ENCODE measurements around the gene ZNF311.
"Not testable (repeated sequence)": the region's sequence is repeated elsewhere in the genome, so short reads cannot be mapped to it uniquely, and the experiment has no call there.

Gene ZNF311

DNA sequence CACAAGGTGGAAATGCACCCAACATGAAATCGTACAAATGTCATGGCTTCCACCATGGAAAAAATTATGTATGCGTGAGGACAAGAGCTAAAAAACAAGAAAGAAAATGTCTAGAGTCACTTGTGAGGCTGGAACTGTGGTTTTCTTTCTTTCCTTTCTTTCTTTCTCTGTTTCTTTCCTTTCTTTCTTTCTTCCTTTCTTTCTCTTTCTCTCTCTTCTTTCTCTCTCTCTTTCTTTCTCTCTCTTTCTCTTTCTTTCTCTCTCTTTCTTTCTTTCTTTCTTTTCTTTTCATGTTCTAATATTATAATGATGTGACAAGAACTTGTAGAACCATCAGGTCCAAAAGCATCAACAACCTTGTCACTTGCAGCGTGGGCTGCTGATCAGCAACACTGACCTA lies 28.4 kb downstream of the ZNF311 start:
- WGBS (ENCODE audit: insufficient coverage, insufficient read length), result no CpG with 5 or more reads among the region's 3 CpGs
- Histone ChIP-seq H3K36me3 (ENCODE audit: control insufficient read depth, insufficient read depth, low read length) (no peaks in the 10 kb centered on the region), H3K27ac (ENCODE audit: low read length) (no peak overlapping the region), H3K4me1 (ENCODE audit: control insufficient read depth, insufficient read depth, low read length) (0 out of 2 replicates have a peak, but pooled peaks cover 2% of the 10 kb centered on the region), H3K4me3 (ENCODE audit: low read length) (no peak overlapping the region; the same call in 1 of the 2 replicates), H3K27me3 (ENCODE audit: control insufficient read depth, insufficient read depth, low read length) (no peaks in the 10 kb centered on the region), H3K9me3 (ENCODE audit: control insufficient read depth, insufficient read depth, low read length) (no peaks in the 10 kb centered on the region)
- DNase-seq (ENCODE audit: low read depth, low spot score), result no peak

DNA sequence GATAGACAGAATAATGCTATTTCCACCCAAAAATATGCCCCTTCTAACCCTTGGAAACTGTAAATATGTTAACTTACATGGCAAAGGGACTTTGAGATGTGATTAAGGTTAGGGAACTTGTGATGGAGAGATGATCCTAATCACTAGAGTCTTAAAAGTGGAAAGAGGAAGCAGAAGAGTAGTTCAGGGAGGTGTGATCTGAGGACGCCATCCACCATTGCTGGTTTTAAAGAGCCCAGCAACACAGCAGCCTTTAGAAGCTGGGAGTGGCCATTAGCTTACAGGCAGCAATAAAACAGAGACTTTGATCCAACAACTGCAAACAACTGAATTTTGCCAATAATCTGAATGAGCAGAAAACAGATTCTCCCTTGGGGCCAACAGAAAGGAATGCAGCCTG lies 30.6 kb downstream of the ZNF311 start:
- Histone ChIP-seq H3K4me1 (ENCODE audit: control insufficient read depth, insufficient read depth, low read length) (0 out of 2 replicates have a peak, but pooled peaks cover 2% of the 10 kb centered on the region), H3K36me3 (ENCODE audit: control insufficient read depth, insufficient read depth, low read length) (no peaks in the 10 kb centered on the region), H3K27ac (ENCODE audit: low read length) (no peak overlapping the region), H3K4me3 (ENCODE audit: low read length) (no peak overlapping the region), H3K9me3 (ENCODE audit: control insufficient read depth, insufficient read depth, low read length) (no peaks in the 10 kb centered on the region), H3K27me3 (ENCODE audit: control insufficient read depth, insufficient read depth, low read length) (no peaks in the 10 kb centered on the region)
- WGBS (ENCODE audit: insufficient coverage, insufficient read length), result no CpG with 5 or more reads among the region's 1 CpG
- no peak for DNase-seq (ENCODE audit: low read depth, low spot score)

DNA sequence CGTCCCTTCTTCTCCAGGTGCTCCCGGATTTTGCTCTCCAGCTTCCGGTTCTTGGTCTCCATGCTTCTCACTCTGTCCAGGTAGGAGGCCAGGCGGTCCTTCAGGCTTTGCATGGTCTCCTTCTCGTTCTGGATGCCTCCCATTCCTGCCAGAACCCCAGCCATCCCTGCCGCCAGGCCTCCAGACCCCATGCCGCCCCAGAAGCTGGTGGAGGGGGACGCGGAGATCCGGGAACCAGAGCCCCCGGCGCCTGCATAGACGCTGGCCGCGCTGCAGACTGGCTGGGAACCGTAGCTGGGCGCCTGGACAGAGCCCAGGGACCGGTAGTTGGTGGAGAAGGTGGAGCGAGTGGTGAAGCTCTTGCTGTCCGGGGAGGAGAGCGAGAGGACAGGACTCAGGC lies 35.1 kb downstream of the ZNF311 start:
- not testable (repeated sequence) for DNase-seq (ENCODE audit: low read depth, low spot score); H3K4me1 ChIP-seq (ENCODE audit: control insufficient read depth, insufficient read depth, low read length); H3K36me3 ChIP-seq (ENCODE audit: control insufficient read depth, insufficient read depth, low read length); H3K9me3 ChIP-seq (ENCODE audit: control insufficient read depth, insufficient read depth, low read length); H3K27me3 ChIP-seq (ENCODE audit: control insufficient read depth, insufficient read depth, low read length); H3K27ac ChIP-seq (ENCODE audit: low read length); H3K4me3 ChIP-seq (ENCODE audit: low read length)
- no CpG with 5 or more reads among the region's 21 CpGs for WGBS (ENCODE audit: insufficient coverage, insufficient read length)

DNA sequence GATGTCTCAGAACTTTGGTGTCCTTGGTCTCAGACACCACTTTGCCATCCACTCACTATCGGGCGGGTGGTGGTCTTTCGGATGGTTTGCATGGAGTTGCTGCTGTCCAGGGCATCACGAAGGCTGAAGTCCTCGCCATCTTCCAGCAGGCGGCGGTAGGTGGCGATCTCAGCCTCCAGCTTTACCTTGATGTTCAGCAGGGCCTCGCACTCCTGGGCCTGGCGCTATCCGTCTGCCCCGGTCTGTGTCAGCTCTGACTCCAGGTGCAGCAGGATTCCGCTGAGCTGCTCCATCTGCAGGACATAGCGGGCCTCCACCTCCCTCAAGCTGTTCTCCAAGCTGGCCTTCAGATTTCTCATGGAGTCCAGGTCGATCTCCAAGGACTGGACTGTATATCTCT lies 36.0 kb downstream of the ZNF311 start:
- no peak overlapping the region for H3K4me3 ChIP-seq (ENCODE audit: low read length)
- no CpG with 5 or more reads among the region's 15 CpGs for WGBS (ENCODE audit: insufficient coverage, insufficient read length)
- H3K4me1 ChIP-seq (ENCODE audit: control insufficient read depth, insufficient read depth, low read length), result no peaks in the 10 kb centered on the region
- H3K36me3 ChIP-seq (ENCODE audit: control insufficient read depth, insufficient read depth, low read length), result no peaks in the 10 kb centered on the region
- H3K27me3 ChIP-seq (ENCODE audit: control insufficient read depth, insufficient read depth, low read length), result no peaks in the 10 kb centered on the region
- no peak overlapping the region for H3K27ac ChIP-seq (ENCODE audit: low read length)
- DNase-seq (ENCODE audit: low read depth, low spot score), result no peak
- no peaks in the 10 kb centered on the region; the same call in 1 of the 2 replicates for H3K9me3 ChIP-seq (ENCODE audit: control insufficient read depth, insufficient read depth, low read length)

DNA sequence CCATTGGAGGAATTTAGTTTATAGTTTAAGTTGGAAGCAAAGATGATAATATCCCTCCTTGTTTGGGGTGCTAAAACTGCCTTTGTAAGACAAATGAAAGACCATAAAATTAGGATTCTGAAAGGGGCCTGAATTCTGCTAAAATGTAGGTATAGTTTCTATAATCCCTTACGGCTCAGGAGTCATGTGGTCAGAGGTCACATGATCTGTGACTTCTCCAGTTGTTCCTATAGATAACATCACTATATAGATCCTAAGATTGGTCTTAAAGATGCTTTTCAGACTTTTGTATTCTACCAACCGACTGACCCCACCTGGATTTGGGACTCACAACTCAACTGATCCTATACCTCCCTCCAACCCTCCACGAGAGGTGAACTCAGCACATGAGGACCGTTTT lies 36.6 kb downstream of the ZNF311 start:
- no CpG with 5 or more reads among the region's 4 CpGs for WGBS (ENCODE audit: insufficient coverage, insufficient read length)
- Histone ChIP-seq H3K4me1 (ENCODE audit: control insufficient read depth, insufficient read depth, low read length) (no peaks in the 10 kb centered on the region), H3K36me3 (ENCODE audit: control insufficient read depth, insufficient read depth, low read length) (no peaks in the 10 kb centered on the region), H3K9me3 (ENCODE audit: control insufficient read depth, insufficient read depth, low read length) (no peaks in the 10 kb centered on the region; the same call in 1 of the 2 replicates), H3K27me3 (ENCODE audit: control insufficient read depth, insufficient read depth, low read length) (no peaks in the 10 kb centered on the region), H3K4me3 (ENCODE audit: low read length) (no peak overlapping the region), H3K27ac (ENCODE audit: low read length) (no peak overlapping the region)
- no peak for DNase-seq (ENCODE audit: low read depth, low spot score)

DNA sequence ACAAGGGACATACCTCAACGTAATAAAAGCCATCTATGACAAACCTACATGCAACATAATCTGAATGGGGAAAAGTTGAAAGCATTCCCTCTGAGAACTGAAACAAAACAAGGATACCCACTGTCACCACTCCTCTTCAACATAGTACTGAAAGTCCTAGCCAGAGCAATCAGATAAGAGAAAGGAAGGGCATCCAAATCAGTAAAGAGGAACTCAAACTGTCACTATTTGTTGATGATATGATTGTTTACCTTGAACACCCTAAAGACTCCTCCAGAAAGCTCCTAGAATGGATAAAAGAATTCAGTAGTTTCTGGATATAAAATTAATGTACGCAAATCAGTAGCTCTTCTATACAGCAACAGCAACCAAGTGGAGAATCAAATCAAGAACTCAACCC lies 39.4 kb downstream of the ZNF311 start:
- Histone ChIP-seq H3K4me1 (ENCODE audit: control insufficient read depth, insufficient read depth, low read length) (no peaks in the 10 kb centered on the region), H3K27me3 (ENCODE audit: control insufficient read depth, insufficient read depth, low read length) (no peaks in the 10 kb centered on the region), H3K9me3 (ENCODE audit: control insufficient read depth, insufficient read depth, low read length) (no peaks in the 10 kb centered on the region; the same call in 1 of the 2 replicates), H3K27ac (ENCODE audit: low read length) (no peak overlapping the region), H3K4me3 (ENCODE audit: low read length) (no peak overlapping the region), H3K36me3 (ENCODE audit: control insufficient read depth, insufficient read depth, low read length) (no peaks in the 10 kb centered on the region)
- DNase-seq (ENCODE audit: low read depth, low spot score), result no peak
- no CpG with 5 or more reads among the region's 2 CpGs for WGBS (ENCODE audit: insufficient coverage, insufficient read length)

DNA sequence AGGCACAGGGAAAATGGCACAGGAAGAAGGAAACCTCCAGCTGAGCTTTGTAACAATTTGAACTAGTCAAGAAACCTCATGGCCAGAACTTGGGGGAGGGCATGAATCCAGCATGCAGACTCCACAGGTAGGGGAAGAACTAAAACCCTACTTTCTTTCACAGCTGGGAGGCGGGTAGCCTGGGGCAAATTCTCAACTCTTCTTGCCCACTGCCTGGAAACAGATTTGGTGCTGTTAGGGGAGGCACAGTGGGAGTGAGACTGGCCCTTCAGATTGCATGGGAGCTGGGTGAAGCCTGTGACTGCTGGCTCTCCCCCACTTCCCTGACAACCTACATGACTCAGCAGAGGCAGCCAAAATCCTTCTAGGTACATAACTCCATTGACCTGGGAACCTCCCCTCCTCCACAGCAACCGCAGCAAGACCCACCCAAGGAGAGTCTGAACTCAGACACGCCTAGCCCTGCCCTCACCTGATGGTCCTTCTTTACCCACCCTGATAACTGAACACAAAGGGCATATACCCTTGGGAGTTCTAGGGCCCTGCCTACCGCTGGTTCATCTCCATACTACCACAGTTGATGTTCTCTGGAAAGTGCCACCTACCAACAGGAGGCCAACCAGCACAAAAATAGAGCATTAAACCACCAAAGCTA lies 44.1 kb downstream of the ZNF311 start:
- no peak for DNase-seq (ENCODE audit: low read depth, low spot score)
- no peak overlapping the region for H3K4me3 ChIP-seq (ENCODE audit: low read length)
- no peak overlapping the region for H3K27ac ChIP-seq (ENCODE audit: low read length)
- H3K9me3 ChIP-seq (ENCODE audit: control insufficient read depth, insufficient read depth, low read length), result no peaks in the 10 kb centered on the region
- WGBS (ENCODE audit: insufficient coverage, insufficient read length), result no CpG with 5 or more reads among the region's 4 CpGs
- no peaks in the 10 kb centered on the region for H3K4me1 ChIP-seq (ENCODE audit: control insufficient read depth, insufficient read depth, low read length)
- no peaks in the 10 kb centered on the region for H3K36me3 ChIP-seq (ENCODE audit: control insufficient read depth, insufficient read depth, low read length)
- H3K27me3 ChIP-seq (ENCODE audit: control insufficient read depth, insufficient read depth, low read length), result no peaks in the 10 kb centered on the region

DNA sequence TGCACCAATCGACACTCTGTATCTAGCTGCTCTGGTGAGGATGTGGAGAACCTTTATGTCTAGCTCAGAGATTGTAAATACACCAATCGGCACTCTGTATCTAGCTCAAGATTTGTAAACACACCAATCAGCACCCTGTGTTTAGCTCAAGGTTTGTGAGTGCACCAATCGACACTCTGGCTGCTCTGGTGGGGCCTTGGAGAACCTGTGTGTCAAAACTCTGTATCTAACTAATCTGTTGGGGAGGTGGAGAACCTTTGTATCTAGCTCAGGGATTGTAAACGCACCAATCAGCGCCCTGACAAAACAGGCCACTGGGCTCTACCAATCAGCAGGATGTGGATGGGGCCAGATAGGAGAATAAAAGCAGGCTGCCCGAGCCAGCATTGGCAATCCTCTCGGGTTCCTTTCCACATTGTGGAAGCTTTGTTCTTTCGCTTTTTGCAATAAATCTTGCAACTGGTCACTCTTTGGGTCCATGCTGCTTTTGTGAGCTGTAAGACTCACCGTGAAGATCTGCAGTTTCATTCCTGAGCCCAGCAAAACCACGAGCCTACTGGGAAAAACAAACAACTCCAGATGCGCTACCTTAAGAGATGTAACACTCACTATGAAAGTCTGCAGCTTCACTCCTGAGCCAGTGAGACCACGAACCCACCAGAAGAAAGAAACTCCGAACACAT lies 46.4 kb downstream of the ZNF311 start:
- not testable (repeated sequence) for H3K27ac ChIP-seq (ENCODE audit: low read length); H3K4me3 ChIP-seq (ENCODE audit: low read length); H3K36me3 ChIP-seq (ENCODE audit: control insufficient read depth, insufficient read depth, low read length); DNase-seq (ENCODE audit: low read depth, low spot score); H3K4me1 ChIP-seq (ENCODE audit: control insufficient read depth, insufficient read depth, low read length); H3K9me3 ChIP-seq (ENCODE audit: control insufficient read depth, insufficient read depth, low read length); H3K27me3 ChIP-seq (ENCODE audit: control insufficient read depth, insufficient read depth, low read length)
- WGBS (ENCODE audit: insufficient coverage, insufficient read length), result no CpG with 5 or more reads among the region's 13 CpGs

DNA sequence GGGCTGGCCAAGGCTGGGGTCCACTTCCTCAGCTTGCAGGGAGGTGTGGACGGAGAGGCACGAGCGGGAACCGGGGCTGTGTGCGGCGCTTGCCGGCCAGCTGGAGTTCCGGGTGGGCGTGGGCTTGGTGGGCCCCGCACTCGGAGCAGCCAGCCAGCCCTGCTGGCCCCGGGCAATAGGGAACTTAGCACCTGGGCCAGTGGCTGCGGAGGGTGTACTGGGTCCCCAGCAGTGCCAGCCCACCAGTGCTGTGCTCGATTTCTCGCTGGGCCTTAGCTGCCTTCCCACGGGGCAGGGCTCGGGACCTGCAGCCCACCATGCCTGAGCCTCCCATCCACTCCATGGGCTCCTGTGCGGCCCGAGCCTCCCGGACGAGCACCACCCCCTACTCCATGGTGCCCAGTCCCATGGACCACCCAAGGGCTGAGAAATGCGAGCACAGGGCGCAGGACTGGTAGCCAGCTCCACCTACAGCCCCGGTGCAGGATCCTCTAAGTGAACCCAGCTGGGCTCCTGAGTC lies 47.3 kb downstream of the ZNF311 start:
- H3K27ac ChIP-seq (ENCODE audit: low read length), result not testable (repeated sequence)

DNA sequence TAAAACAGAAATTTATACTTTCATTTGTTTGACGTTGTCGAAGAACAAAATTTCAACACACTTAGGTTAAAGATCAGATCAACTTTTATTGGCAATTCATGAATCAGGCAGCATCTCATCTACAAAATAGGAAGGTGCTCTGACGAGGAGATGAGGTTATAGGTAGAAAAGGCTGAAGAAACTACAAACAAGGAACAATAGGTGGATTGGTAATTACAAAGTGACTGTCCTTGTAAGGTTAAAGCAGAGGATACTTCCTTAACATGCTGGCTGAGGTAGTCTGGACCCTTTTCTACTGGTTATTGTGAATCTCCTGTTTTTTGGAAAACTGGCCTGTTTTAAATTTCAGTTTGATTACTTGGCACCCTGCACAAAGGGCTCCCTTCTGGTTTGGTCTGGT lies 48.8 kb downstream of the ZNF311 start:
- WGBS (ENCODE audit: insufficient coverage, insufficient read length), result no CpG with 5 or more reads among the region's 3 CpGs
- no peak for DNase-seq (ENCODE audit: low read depth, low spot score)
- H3K27me3 ChIP-seq (ENCODE audit: control insufficient read depth, insufficient read depth, low read length), result no peaks in the 10 kb centered on the region
- no peak overlapping the region for H3K4me3 ChIP-seq (ENCODE audit: low read length)
- H3K36me3 ChIP-seq (ENCODE audit: control insufficient read depth, insufficient read depth, low read length), result no peaks in the 10 kb centered on the region
- no peaks in the 10 kb centered on the region for H3K9me3 ChIP-seq (ENCODE audit: control insufficient read depth, insufficient read depth, low read length)
- H3K4me1 ChIP-seq (ENCODE audit: control insufficient read depth, insufficient read depth, low read length), result 0 out of 2 replicates have a peak, but pooled peaks cover 1% of the 10 kb centered on the region
- H3K27ac ChIP-seq (ENCODE audit: low read length), result no peak overlapping the region

More for the DNA sequence above, 47.3 kb downstream of the ZNF311 start:
- no CpG with 5 or more reads among the region's 24 CpGs for WGBS (ENCODE audit: insufficient coverage, insufficient read length)
- not testable (repeated sequence) for H3K27me3 ChIP-seq (ENCODE audit: control insufficient read depth, insufficient read depth, low read length); DNase-seq (ENCODE audit: low read depth, low spot score); H3K36me3 ChIP-seq (ENCODE audit: control insufficient read depth, insufficient read depth, low read length); H3K4me1 ChIP-seq (ENCODE audit: control insufficient read depth, insufficient read depth, low read length); H3K4me3 ChIP-seq (ENCODE audit: low read length); H3K9me3 ChIP-seq (ENCODE audit: control insufficient read depth, insufficient read depth, low read length)
